NCI-H2196 (cell line): ENCODE data around the gene FGFRL1.

Experiments
- DNase-seq: peaks from one replicate; lab custom pipeline; 2025; ENCODE audit not compliant: unreplicated experiment; lab: John Stamatoyannopoulos, UW

FGFRL1 gene

DNA sequence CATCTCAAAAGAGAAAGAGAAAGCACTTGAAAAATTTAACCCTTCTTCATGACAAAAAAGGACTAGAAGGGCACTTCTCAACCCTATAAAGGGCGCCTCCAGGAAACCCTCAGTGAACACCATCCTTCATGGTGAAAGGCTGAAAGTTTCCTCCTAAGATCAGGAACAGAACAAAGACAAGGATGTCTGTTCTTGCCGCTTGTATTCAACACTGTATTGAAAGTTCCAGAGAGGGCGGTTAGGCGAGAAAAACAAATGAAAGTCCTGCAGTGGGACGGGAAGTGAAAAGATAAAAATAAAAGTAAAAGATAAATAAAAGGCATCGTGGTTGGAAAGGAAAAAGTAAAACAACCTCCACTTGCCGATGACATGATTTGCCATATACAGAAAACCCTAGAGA is 51.0 kb downstream of the FGFRL1 start:
- no peak for DNase-seq

DNA sequence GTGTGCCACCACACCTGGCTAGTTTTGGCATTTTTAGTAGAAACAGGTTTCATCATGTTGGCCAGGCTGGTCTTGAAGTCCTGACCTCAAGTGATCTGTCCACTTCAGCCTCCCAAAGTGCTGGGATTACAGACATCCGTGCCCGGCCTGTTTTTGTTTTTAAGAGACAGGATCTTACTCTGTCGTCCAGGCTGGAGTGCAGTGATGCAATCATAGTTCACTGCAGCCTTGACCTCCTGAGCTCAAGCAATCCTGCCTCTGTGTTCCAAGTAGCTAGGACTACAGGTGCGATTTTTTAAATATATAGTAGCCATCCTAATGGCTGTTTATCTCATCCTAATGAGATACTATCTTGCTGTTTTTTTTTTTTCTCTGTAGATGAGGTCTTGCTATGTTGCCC is 54.3 kb downstream of the FGFRL1 start:
- DNase-seq: no peak

DNA sequence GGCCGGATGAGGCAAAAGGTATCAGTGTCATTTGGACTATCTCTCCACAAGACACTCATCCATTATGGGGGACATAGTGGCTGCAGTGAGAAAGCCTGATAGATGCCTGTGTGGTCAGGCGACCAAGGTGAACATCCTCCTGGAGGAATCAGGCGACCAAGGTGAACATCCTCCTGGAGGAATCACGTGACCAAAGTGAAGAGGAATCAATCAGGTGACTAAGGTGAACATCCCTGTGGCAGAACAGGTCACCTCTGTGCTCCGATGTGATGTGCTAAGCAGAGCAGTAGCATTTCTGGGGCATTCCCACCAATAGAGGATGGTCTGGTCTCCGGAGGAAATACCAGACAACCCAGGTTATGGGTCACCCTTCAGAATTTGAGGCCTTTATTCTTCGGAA is 58.0 kb downstream of the FGFRL1 start:
- DNase-seq: no peak

DNA sequence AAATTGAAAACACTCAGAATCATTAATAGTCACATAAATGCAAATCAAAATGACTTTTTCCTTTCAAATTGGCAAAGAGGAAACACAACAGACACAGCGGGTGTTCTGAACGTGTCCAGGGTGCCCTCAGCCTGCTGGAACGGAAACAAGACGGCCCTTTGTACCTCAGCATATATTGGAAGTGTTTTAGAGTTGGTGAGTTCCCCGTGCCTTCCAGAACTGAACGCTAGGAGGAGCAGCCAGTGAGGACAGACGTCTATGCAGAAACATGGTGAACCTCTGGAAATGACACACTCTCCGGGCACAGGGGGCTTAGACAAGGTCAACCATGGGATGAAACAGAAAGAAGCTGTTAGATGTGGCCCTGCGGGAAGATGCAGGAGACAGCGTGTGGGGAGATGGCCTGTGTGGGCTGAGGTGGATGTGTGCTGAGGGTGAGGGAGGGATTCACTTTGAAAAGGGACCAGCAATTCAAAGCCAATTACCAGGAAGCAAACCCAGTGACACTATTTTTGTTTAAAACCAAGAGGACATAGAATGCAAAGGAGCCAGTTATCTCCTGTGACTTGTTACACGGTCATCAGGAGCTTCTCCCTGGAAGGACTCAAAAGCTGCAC is 61.5 kb downstream of the FGFRL1 start:
- no peak for DNase-seq

DNA sequence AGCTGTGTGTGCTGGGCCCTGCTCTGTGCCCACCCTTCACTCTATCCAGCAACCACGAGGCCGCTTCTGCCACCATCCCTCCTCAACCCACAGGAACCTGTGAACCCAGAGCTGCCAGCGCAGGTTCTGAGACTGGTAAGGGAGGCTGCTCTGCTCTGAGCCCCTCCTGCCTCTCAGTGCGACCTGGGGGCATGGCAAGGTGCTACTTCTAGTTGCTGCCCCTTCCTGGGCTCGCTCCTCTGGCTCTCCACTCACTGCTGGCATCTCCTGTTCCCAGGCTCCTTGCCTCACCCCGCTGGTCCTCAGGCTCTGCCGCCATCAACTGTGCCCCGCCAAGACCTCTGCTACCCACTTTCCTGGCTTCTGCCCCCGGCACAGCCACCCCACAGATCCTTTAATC is 62.7 kb downstream of the FGFRL1 start:
- no peak for DNase-seq

DNA sequence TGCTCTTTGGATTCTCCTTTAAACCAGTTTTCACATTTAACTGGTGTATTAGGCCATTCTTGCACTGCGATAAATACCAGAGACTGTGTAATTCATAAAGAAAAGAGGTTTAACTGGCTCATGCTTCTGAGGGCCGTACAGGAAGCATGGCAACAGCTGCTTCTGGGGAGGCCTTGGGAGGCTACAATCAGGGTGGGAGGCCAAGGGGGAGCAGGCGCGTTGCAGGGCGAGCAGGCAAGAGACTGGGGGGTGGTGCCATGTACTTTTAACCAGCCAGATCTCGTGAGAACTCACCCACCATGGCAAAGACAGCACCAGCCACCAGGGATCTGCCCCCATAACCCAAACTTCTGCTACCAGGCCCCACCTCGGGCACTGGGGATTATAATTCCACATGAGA is 63.8 kb downstream of the FGFRL1 start:
- DNase-seq: no peak

DNA sequence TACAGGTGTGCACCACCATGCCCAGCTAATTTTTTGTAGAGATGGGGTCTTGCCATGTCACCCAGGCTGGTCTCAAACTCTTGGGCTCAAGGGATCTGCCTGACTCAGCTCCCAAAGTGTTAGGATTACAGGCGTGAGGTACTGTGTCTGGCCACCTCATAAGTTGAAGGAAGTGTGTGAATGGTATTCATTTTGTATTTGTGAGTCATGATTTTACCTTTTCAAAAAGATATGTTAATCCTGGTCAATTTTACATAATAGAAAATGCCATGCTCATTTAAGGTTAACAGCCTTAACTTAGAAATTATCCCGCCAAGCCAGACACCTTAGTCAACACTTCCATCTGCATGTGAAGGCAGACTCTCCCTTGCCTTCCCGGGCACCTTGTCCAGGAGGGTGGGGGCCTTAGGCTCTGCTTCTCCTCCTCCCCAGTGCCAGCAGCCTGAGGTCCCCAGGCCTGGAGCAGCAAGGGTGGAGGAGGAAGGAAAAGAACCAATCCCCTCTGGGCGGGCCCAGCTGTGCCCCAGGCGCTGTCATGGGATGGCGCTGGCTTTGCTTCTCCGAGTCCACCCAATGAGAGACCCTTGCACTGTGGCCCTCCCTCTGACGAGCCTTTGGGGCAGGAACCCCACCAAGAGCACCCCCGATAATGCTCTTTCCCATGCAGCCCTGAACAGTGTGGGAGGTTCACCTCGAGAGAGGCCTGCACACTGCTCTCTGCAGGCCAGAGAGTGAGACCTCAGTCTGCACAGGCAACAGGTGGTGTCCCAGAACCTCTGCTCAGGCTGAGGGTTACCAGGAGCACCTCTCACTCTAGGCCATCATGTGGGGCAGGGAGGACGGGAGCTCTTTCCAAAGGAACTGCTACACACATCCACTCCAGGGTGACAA is 64.6 kb downstream of the FGFRL1 start:
- no peak for DNase-seq
